Memory B cell (primary cell): Measurements from ENCODE around the gene LIN7A.

Experiments used
- ATAC-seq: fragments of 150-1000 bp; cut with Tn5 transposase; 2 replicates; pipeline ENCODE4 v1.10.0; 2021; ENCODE audit warnings: low read depth, mild to moderate bottlenecking, moderate library complexity
- DNase-seq, 2 donors: peaks; one replicate each; pipeline ENCODE4 v3.0.0; 2022; ENCODE audit warnings: low spot score in 2 of 2
- H3K27ac Mint-ChIP-seq: one replicate; pipeline ENCODE4 v1.8.0; 2022; ENCODE audit warnings: mild to moderate bottlenecking, moderate library complexity, mixed read lengths
- H3K27me3 Mint-ChIP-seq: one replicate; pipeline ENCODE4 v1.8.0; 2022; ENCODE audit warnings: mixed read lengths
- H3K36me3 Mint-ChIP-seq: one replicate; pipeline ENCODE4 v1.8.0; 2022; ENCODE audit warnings: mild to moderate bottlenecking, mixed read lengths
- H3K4me1 Mint-ChIP-seq: one replicate; pipeline ENCODE4 v1.8.0; 2022; ENCODE audit warnings: mixed read lengths
- H3K4me3 Mint-ChIP-seq: one replicate; pipeline ENCODE4 v1.8.0; 2022; ENCODE audit warnings: mild to moderate bottlenecking, moderate library complexity, mixed read lengths
- H3K9me3 Mint-ChIP-seq: one replicate; pipeline ENCODE4 v1.8.0; 2022; ENCODE audit warnings: mixed read lengths

Gene LIN7A

GRCh38 chr12:80939231-80939950 lies 1.7 kb upstream of the LIN7A start:
- Mint-ChIP-seq H3K27ac (no peak overlapping the region), H3K27me3 (peaks cover 7% of the 10 kb centered on the region), H3K9me3 (no peaks in the 10 kb centered on the region), H3K36me3 (no peaks in the 10 kb centered on the region), H3K4me1 (no peaks in the 10 kb centered on the region), H3K4me3 (no peak overlapping the region)
- ATAC-seq (no peak), DNase-seq (no peak)

- H3K27me3 Mint-ChIP-seq, result peaks cover 7% of the 10 kb centered on the region
- no peaks in the 10 kb centered on the region for H3K9me3 Mint-ChIP-seq
- H3K4me1 Mint-ChIP-seq, result no peaks in the 10 kb centered on the region
- no peak for DNase-seq
- ATAC-seq, result no peak
- no peak overlapping the region for H3K27ac Mint-ChIP-seq
- no peaks in the 10 kb centered on the region for H3K36me3 Mint-ChIP-seq
- no peak overlapping the region for H3K4me3 Mint-ChIP-seq
Observed at GRCh38 chr12:80938397-80938796, 663 bp upstream of the LIN7A start.

- Mint-ChIP-seq H3K27me3 (peaks cover 7% of the 10 kb centered on the region), H3K36me3 (no peaks in the 10 kb centered on the region), H3K4me1 (no peaks in the 10 kb centered on the region), H3K27ac (no peak overlapping the region), H3K9me3 (no peaks in the 10 kb centered on the region), H3K4me3 (no peak overlapping the region)
- DNase-seq (no peak), ATAC-seq (no peak)
Observed at GRCh38 chr12:80936642-80937390, 918 bp downstream of the LIN7A start.

DNA sequence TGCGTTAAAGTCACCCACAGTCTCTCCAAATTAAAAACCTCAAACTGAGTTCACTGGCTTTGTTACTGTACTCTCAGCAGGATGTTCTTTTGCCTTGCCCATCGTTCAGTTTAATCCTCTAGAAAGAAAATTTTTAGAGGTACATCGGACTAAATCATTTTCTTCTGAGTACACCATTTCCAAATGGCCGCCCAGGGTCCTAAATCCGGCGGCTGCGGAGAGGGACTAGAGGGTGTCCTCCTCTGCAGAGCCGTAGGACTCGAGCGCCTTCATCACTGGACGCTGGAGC lies 1.4 kb downstream of the LIN7A start:
- H3K27me3 Mint-ChIP-seq, result peaks cover 7% of the 10 kb centered on the region
- ATAC-seq (no peak), DNase-seq (no peak)
- H3K4me3 Mint-ChIP-seq, result no peak overlapping the region
- no peaks in the 10 kb centered on the region for H3K36me3 Mint-ChIP-seq
- no peaks in the 10 kb centered on the region for H3K4me1 Mint-ChIP-seq
- H3K9me3 Mint-ChIP-seq, result no peaks in the 10 kb centered on the region
- no peak overlapping the region for H3K27ac Mint-ChIP-seq

GRCh38 chr12:80935111-80935510 lies 2.6 kb downstream of the LIN7A start:
- H3K27ac Mint-ChIP-seq, result no peak overlapping the region
- H3K9me3 Mint-ChIP-seq, result no peaks in the 10 kb centered on the region
- DNase-seq, result no peak
- no peaks in the 10 kb centered on the region for H3K36me3 Mint-ChIP-seq
- H3K27me3 Mint-ChIP-seq, result peaks cover 7% of the 10 kb centered on the region
- ATAC-seq, result no peak
- no peak overlapping the region for H3K4me3 Mint-ChIP-seq
- H3K4me1 Mint-ChIP-seq, result no peaks in the 10 kb centered on the region

DNA sequence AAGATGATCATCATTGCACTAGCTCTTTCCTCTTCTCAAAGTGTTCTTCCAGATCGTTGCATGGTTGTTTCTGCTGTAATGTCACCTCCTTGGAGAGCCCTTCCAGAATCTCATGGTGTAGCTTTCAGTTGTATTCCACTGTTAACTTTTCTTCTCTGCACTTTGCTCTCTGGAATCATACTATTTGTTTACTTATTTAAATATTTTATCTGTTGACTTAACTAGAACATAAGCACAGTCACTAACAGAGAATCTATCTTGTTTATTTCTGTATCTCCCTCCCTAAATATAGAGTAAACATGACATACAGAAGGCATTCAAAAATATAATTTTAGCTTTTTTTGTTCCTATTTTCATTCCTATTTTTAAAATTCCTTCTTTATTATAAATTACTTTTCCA lies 11.8 kb downstream of the LIN7A start:
- peaks cover 2% of the 10 kb centered on the region for H3K9me3 Mint-ChIP-seq
- ATAC-seq (no peak), DNase-seq (no peak)
- no peak overlapping the region for H3K4me3 Mint-ChIP-seq
- H3K4me1 Mint-ChIP-seq, result no peaks in the 10 kb centered on the region
- no peaks in the 10 kb centered on the region for H3K36me3 Mint-ChIP-seq
- no peaks in the 10 kb centered on the region for H3K27me3 Mint-ChIP-seq
- no peak overlapping the region for H3K27ac Mint-ChIP-seq

DNA sequence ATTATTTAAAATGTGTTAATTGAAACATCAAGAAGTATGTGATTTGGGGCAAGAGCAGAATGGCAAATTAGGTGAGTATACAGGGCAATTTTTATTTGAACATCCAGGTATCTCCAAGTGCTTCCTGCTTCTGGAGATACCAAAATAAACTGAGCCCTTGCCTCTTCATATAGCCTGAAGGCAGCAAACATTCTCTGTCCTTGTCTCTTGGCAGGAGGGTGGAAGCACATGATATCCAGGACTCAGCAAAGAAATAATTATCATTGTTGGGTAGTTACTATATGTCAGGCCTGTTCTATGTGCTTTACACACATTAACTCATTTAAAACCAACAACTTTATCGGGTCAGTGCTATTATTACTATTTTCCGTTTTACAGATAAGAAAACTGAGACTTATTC lies 12.5 kb downstream of the LIN7A start:
- ATAC-seq, result no peak
- H3K4me3 Mint-ChIP-seq, result no peak overlapping the region
- no peaks in the 10 kb centered on the region for H3K4me1 Mint-ChIP-seq
- no peak for DNase-seq
- H3K27me3 Mint-ChIP-seq, result no peaks in the 10 kb centered on the region
- no peak overlapping the region for H3K27ac Mint-ChIP-seq
- peaks cover 2% of the 10 kb centered on the region for H3K9me3 Mint-ChIP-seq
- H3K36me3 Mint-ChIP-seq, result no peaks in the 10 kb centered on the region

DNA sequence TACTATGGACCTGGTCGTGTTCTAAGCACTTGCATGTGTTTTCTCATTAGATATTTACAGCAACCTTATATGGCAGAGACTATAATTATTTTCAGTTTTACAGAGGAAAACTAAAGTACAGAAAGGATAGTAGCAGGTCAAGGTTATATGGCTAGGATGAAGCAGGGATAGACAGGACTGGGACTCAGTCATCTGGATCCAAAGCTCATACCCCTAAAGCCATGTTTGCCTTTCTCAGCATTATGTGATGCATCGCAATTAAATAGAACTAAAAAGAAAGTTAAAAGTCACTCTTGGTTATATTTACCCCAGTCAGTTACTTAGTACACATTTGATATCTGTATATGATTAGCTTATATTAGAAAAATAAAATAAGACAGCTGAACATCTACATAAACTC lies 13.3 kb downstream of the LIN7A start:
- Mint-ChIP-seq H3K27ac (no peak overlapping the region), H3K4me3 (no peak overlapping the region), H3K9me3 (peaks cover 2% of the 10 kb centered on the region), H3K36me3 (no peaks in the 10 kb centered on the region), H3K27me3 (no peaks in the 10 kb centered on the region), H3K4me1 (no peaks in the 10 kb centered on the region)
- DNase-seq (no peak), ATAC-seq (no peak)

- no peak for ATAC-seq
- H3K36me3 Mint-ChIP-seq, result no peaks in the 10 kb centered on the region
Observed at GRCh38 chr12:80920006-80920405, 17.7 kb downstream of the LIN7A start.

DNA sequence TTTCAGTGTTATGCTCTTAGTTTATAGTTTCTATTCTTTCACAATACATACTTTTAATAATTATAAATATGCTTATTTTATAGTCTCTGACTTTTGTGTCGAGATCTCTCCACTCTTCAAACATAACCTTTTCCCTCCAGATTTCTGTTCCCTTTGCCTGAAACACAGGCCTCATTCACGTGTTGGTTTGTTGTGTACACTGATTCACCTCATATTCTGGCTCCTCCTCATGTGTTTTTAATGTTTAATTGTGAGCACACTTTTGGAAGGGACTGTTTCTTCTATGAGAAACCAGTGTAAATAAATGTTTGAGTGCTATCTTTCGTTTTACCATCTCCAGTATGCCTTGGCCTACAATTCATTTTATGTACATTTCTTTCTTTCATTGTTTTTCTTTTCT lies 20.1 kb downstream of the LIN7A start:
- no peak overlapping the region for H3K4me3 Mint-ChIP-seq
- H3K27ac Mint-ChIP-seq, result no peak overlapping the region
- no peaks in the 10 kb centered on the region for H3K36me3 Mint-ChIP-seq
- DNase-seq, result no peak
- H3K27me3 Mint-ChIP-seq, result no peaks in the 10 kb centered on the region
- no peaks in the 10 kb centered on the region for H3K4me1 Mint-ChIP-seq
- ATAC-seq, result no peak
- H3K9me3 Mint-ChIP-seq, result peaks cover 4% of the 10 kb centered on the region

More at GRCh38 chr12:80920006-80920405, 17.7 kb downstream of the LIN7A start:
- Mint-ChIP-seq H3K4me1 (no peaks in the 10 kb centered on the region), H3K4me3 (no peak overlapping the region), H3K27ac (no peak overlapping the region), H3K9me3 (no peaks in the 10 kb centered on the region), H3K27me3 (no peaks in the 10 kb centered on the region)
- DNase-seq, result no peak

DNA sequence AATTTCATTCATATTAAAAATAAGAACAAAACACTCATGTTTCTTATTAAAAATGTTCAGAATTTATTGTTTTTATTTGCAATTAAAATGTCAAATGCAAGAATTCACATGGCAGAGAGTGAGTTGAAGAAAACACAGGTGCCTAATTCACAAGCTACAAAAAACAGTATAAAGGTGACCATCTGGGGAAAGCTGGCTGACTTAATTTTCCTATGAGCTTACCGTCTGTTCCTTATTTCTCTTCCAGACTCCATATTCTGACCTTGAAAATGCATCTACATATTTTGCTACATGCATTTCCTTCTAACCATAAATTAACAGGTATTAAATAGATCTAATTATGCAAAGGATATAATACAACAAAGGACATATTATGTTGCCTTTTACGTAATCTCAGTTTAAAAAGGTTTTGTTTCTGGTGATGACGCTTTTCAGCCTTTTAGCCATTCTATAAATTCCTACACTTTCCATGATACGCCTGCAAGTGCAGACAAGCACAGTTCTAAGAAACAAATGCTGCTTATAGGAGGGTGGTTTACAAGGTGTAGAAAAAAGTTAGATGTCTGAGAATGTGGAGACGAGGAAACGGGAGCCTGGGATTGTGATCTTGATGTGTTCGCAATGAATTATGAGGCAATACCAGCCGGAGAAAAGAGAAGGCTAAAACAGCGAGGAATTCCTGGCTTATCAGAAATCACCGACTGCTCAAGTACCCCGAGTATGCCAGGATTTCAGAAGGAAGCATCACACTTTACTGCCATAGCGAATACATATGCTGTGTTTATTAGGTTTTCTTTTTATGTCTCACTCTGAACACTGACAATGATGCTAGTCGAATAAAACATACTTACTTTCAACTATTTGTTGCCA lies 24.6 kb downstream of the LIN7A start:
- ATAC-seq (no peak), DNase-seq (no peak)
- Mint-ChIP-seq H3K27ac (no peak overlapping the region), H3K27me3 (no peaks in the 10 kb centered on the region), H3K4me3 (no peak overlapping the region), H3K9me3 (peaks cover 4% of the 10 kb centered on the region), H3K4me1 (no peaks in the 10 kb centered on the region), H3K36me3 (no peaks in the 10 kb centered on the region)

- no peaks in the 10 kb centered on the region for H3K36me3 Mint-ChIP-seq
- peaks cover 5% of the 10 kb centered on the region for H3K9me3 Mint-ChIP-seq
- no peaks in the 10 kb centered on the region for H3K4me1 Mint-ChIP-seq
- no peak overlapping the region for H3K4me3 Mint-ChIP-seq
- no peaks in the 10 kb centered on the region for H3K27me3 Mint-ChIP-seq
- ATAC-seq (no peak), DNase-seq (no peak)
- no peak overlapping the region for H3K27ac Mint-ChIP-seq
Observed at GRCh38 chr12:80909370-80909769, 28.4 kb downstream of the LIN7A start.

DNA sequence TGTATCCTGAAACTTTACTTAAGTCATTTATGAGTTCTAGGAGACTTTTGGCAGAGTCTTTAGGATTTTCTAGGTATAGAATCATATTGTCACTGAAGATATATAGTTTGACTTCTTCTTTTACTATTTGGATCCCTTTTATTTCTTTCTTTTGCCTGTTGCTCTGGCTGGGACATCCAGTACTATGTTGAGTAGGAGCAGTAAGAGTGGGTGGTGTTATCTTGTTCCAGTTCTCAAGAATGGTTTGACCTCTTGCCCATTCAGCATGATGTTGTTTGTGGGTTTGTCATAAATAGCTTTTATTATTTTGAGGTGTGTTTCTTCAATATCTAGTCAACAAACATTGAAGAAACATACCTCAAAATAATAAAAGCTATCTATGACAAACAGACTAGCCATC lies 35.0 kb downstream of the LIN7A start:
- no peaks in the 10 kb centered on the region for H3K36me3 Mint-ChIP-seq
- DNase-seq (no peak), ATAC-seq (no peak)
- no peaks in the 10 kb centered on the region for H3K4me1 Mint-ChIP-seq
- no peak overlapping the region for H3K4me3 Mint-ChIP-seq
- no peaks in the 10 kb centered on the region for H3K27me3 Mint-ChIP-seq
- H3K9me3 Mint-ChIP-seq, result peaks cover 7% of the 10 kb centered on the region
- no peak overlapping the region for H3K27ac Mint-ChIP-seq

- Mint-ChIP-seq H3K4me3 (no peak overlapping the region), H3K9me3 (peaks cover 7% of the 10 kb centered on the region), H3K27me3 (no peaks in the 10 kb centered on the region), H3K4me1 (no peaks in the 10 kb centered on the region), H3K36me3 (no peaks in the 10 kb centered on the region), H3K27ac (no peak overlapping the region)
- DNase-seq (no peak), ATAC-seq (no peak)
Observed at GRCh38 chr12:80901661-80902060, 36.1 kb downstream of the LIN7A start.
